Hematopoietic multipotent progenitor cell treated with erythropoietin and hydrocortisone succinate and interleukin-3 and kit ligand, for 6 days (in vitro differentiated cells): ENCODE results near the gene CIRBP.

Experiments
- DNase-seq: peaks from one replicate; pipeline ENCODE4 v3.0.0-alpha.2; 2015

CIRBP gene

GRCh38 chr19:1269065-1269477 is at the start of gene CIRBP:
TSS of gene CIRBP (plus strand) at chr19:1269332. CDS start at chr19:1270934, 1,602 bp downstream.
- peak; percentile 100 for DNase-seq

DNA sequence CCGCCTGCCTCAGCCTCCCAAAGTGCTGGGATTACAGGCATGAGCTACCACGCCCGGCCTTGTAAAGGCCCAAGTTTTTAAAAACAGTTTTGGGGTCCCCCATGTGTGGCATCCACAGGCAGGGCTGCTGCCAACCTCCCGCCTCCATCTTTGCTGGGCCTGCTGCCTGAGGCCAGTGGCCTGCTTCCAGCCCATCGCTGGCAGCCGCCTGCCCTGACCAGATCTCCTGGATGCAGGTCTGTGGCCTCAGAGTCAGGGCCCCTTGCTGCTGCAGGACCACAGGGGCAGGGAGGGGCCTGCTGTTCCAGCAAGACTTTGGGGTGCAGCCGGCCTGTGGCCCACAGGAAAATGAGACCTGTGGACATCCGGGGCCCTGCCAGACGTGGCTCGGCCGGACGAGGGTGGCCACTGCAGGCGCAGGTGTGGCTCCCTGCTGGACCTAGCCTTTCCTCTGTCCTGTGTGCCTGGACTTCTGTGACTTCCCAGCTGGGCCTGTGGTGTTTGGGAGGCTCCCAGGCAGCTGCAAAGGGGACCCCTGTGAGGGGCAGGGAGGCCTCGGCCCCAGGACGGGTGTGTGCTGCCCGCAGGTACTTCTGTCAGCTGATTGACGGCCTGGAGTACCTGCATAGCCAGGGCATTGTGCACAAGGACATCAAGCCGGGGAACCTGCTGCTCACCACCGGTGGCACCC is 49.2 kb upstream of the CIRBP start:
- DNase-seq, result no peak

GRCh38 chr19:1220477-1220930 is 48.6 kb upstream of the CIRBP start:
- no peak for DNase-seq

GRCh38 chr19:1220976-1221903 is 47.9 kb upstream of the CIRBP start:
- no peak for DNase-seq

DNA sequence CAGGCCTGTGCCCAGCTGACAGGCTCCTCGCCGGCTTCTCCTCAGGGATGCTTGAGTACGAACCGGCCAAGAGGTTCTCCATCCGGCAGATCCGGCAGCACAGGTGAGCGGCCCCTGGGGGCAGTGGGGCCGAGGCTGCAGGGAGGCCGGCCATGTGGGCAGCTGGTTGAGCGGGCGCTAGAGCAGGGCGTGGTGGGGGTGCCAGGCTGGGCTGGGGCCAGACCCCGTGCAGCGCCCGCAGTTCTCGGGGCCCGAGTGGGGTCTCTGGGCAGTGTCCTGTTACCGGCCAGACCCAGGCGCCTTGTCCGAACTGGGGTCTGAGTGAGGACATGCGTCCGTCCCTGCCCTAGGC is 47.3 kb upstream of the CIRBP start:
- no peak for DNase-seq

- no peak for DNase-seq
Observed at GRCh38 chr19:1222394-1222793, 46.7 kb upstream of the CIRBP start.

- peak; percentile 58 for DNase-seq
Observed at GRCh38 chr19:1223018-1223855, 45.9 kb upstream of the CIRBP start.

- DNase-seq, result no peak
Observed at GRCh38 chr19:1224047-1224825, 44.9 kb upstream of the CIRBP start.

GRCh38 chr19:1224847-1225246 is 44.3 kb upstream of the CIRBP start:
- DNase-seq, result no peak

- no peak for DNase-seq
Observed at GRCh38 chr19:1225440-1226226, 43.5 kb upstream of the CIRBP start.

- DNase-seq, result no peak
Observed at GRCh38 chr19:1226227-1226518, 43.0 kb upstream of the CIRBP start.

DNA sequence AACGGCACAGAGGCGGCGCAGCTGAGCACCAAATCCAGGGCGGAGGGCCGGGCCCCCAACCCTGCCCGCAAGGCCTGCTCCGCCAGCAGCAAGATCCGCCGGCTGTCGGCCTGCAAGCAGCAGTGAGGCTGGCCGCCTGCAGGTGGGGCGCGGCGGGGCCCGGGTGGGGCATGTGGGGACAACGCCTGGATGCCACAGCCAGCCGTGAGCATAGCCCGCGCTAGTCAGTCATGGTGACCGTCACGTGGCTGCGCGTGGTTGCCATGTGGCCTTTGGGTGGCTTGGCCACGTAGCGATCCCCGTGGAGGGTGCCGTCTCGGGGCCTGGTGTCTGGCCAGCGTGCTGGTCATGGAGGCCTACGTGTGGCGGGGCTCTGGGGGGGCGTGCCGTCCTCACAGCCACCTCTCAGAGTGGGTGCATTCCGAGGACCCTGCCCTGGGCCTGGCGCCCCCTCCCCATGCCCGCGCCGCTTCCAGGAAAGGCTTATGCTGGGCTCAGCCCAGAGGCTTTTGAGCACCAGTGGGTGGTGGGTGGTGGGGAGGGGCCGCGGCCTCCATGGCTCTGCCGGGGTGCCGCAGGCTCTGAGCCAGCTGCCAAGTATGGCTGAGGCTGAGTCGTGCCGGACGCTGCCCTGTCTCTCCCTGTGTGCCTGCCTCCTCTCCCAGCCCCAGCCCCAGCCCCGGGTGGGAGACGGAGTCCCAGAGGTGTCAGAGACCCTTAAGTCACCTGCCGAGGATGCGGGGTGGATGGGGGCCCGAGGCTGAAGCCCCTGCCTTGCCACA is 42.4 kb upstream of the CIRBP start:
- DNase-seq, result no peak

DNA sequence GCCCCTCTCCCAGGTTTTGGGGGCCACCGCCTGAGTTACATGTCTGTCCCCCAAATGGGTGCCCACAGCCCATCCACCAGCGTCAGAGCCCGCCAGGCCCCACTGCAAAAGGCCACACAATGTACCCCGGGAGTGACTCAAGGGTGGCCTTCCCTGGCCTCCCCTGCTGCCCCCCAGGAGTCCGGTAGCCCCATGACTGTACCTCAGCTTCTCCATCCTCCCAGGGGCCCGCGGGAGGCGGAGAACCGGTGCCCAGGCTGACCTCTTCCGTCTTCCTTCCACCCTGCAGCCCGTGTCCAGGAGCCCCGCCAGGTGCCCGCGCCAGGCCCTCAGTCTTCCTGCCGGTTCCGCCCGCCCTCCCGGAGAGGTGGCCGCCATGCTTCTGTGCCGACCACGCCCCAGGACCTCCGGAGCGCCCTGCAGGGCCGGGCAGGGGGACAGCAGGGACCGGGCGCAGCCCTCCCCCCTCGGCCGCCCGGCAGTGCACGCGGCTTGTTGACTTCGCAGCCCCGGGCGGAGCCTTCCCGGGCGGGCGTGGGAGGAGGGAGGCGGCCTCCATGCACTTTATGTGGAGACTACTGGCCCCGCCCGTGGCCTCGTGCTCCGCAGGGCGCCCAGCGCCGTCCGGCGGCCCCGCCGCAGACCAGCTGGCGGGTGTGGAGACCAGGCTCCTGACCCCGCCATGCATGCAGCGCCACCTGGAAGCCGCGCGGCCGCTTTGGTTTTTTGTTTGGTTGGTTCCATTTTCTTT is 41.7 kb upstream of the CIRBP start:
- DNase-seq, result no peak

DNA sequence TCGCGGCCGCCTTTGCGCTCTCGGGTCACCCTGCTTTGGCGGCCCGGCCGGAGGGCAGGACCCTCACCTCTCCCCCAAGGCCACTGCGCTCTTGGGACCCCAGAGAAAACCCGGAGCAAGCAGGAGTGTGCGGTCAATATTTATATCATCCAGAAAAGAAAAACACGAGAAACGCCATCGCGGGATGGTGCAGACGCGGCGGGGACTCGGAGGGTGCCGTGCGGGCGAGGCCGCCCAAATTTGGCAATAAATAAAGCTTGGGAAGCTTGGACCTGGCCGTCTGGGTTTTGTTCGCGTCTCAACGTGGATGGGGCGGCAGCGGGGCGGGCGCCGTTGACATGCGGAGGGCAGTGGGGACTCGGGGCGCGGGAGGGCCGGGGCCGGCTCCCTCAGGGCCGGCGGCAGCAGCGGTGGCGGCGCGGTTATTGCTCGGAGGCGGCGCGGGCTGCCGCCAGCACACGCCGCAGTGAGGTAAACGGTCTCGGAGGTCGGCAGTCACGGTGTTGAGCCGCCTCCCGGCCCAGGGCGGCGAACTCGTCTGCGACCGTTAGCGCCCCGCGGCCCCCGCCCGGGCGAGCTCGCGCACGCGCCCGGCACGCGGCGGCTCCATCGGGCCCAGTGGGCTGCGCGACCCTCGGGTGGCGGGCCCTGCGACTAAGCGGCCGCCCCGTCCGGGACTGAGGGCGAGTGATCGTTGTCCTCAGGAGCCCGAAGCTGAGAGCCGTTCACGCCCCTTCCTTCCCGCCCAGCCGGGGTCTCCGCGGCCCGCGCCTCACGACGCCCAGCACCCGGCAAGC is 40.8 kb upstream of the CIRBP start:
- no peak for DNase-seq

GRCh38 chr19:1229056-1229923 is 39.8 kb upstream of the CIRBP start:
- no peak for DNase-seq

- no peak for DNase-seq
Observed at GRCh38 chr19:1229924-1230782, 39.0 kb upstream of the CIRBP start.

- no peak for DNase-seq
Observed at GRCh38 chr19:1230783-1231489, 38.2 kb upstream of the CIRBP start.
